ENCODE data around the gene FSIP1.
"Not testable (repeated sequence)": the region's sequence is repeated elsewhere in the genome, so short reads cannot be mapped to it uniquely, and the experiment has no call there.

The FSIP1 gene

DNA sequence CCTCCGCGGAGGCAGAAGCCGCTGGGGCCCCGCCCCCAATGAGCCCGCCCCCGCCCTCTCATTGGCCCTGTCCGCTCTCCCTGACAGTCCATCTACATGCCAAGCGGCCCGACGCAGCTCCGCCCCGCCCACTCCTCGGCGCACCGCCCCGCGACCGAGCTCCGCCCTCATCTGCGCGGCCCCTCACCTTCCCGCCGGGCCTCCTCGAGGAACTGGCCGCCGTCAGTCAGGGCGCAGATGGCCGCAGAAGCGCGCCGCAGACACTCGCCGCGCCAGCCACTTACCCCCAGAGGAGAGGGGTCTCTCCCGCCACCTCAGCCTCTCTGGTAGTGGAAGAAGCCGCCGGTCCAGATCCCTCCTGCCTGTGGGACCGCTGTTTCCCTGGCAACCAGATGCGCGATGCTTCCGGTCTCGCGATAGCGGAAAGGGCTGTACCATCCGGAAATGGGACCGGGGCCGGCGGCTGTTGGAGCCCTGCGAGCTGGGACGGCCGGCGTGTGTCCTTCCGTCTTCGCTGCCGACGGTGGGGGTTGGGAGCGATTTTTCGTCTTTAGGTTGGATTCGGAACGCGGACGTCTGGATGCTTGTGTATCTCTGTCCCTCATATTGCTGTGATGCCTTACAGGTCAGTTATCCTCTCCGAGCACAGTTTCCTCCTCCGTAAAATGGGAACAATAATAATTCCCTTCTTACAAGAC is at the start of gene FSIP1:
FSIP1 (minus strand) TSS at position 401 of the 698 bp plus-strand sequence. CDS start 6,317 bp downstream, outside the sequence.
- peak; percentile 90 for DNase-seq (ENCODE audit: low read depth)

DNA sequence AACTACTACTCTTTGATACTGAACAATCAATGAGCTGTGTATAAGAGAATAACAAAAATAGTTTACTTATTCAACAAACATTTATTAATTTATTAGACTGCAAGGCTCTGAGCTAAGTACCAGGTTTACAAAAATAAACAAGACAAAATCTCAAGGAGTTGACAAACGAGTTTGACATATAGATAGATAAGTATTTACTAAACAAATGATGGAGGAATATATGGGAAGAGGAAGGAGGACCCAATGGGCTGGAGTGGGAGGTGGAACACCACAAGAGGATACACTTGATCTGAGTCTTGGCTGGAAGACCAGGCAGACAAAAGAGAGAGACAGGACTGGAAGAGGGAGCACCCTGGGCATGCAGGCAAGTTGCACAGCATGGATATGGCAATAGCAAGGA is 47.5 kb upstream of the FSIP1 start:
- no peak for DNase-seq (ENCODE audit: low read depth)

DNA sequence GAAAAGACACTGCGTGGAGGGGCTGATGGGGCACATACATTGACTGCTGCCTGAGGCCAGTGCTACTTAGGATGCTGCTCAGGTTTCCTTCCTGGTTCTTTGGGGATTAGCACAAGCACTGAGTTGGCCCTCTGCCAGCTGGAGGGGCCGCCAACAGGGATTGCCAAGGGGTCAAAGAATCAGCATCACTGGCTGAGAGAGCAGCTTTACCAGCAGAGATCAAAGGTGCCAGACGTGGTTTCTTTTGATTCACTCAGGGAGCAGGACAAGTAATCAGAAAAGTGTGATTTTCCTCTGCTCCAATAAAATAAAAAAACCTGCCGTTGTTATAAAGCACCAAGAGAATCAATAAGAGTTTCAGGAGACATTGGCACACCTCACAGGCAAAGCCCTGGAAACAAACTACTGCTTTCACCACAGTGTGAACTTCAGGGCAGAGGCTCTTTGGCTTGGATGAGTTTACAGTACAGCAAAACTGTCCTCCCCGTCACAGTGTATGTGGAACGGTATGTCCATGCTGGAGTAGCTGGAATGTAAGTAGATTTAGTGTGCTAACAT is 45.8 kb upstream of the FSIP1 start:
- no peak for DNase-seq (ENCODE audit: low read depth)

DNA sequence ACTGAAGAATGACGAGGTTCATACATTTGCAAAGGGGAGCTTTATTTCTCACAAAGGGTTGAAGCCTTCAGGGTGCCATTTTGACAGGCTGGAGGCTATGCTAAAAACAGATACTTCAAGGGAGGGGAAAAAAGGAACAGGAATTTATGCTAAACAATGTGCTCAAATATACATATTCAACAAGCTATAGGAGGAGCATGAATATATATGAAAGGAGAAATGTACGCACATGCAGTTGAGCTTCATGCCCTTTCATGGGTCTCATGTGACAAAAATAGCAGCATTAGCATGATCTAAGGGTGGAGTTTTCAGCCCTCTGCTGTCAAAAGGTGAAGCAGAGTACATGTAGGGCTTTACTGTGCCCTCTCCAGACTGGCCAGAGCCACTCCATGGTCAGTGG is 44.3 kb upstream of the FSIP1 start:
- no peak for DNase-seq (ENCODE audit: low read depth)

DNA sequence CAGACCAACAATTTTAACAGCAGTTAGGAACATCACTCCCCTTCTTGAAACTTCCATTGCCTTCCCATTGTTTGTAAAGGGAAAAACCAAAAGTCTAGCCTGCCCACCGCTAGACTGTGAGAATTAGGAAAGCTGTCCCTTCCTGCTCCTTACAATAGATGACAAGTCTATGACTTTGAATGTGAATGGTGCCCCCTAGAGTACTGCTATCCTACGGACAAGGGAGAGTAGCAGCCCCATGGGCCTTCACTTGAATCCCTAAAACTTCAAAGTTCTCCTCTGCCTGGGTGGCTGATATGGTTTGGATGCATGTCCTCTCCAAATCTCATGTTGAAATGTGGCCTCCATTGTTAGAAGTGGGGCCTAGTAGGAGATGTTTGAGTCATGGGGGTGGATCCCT is 41.0 kb upstream of the FSIP1 start:
- no peak for DNase-seq (ENCODE audit: low read depth)

DNA sequence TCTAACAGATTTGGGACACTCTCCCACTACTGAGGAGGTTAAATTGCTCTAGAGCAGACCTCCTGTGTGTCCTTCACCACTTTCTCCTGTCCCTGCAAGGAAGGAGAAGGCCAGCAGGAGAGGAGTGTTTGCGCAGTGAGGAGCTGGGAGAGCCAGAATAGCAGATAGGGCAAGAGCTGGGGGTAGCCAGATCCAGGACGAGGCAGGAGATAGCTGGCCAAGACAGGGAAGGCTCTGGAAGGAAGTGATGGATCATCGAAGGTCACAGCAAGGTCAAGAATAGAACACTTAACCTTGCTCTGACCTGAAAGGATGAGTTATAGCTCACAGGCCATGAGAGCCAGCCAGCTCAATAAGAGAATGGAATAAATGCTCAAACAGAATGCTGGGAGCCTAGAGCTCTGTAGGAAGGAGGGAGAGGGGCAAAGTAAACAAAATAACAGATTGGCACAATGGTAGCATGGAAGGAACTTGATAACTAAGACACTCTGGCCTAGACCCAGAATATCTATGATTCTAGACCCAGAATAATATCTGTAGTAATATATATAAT is 37.5 kb upstream of the FSIP1 start:
- DNase-seq (ENCODE audit: low read depth): no peak

DNA sequence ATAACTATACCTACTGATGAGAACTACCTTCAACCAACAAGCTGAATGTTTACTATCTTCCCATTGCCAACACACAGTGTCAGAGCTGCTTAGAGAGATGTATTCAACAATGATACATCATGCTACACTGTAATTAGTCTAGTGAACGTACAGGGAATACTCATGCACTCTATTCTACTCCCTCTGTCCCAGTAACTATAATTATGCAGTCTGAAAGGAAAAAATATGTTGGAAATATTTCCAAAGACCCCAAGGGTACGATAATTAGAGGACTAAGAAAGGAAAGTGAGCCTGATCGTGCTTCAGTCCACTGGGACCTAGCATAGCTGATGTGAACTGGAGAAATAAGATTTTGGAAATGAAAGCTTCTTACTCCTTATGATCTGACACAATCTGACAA is 36.9 kb upstream of the FSIP1 start:
- DNase-seq (ENCODE audit: low read depth): no peak

DNA sequence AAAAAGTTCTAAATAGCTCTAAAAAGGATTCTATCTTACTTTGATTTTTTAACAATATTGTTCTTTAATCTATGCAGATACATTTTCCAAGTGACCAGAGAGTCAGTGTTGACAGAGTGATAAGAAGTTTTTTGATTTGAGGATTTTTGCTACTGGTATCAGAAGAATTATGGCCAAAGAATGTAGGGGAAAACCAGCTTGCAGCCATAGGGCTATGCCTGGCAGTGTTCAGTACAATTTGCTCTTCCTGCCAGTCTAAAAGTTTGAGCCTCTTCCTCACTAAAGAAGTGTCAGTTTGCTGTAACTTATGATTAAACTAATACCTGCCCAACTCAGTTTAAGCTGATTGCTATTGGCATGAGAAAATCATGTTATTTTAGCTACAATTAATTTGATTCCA is 35.3 kb upstream of the FSIP1 start:
- no peak for DNase-seq (ENCODE audit: low read depth)

DNA sequence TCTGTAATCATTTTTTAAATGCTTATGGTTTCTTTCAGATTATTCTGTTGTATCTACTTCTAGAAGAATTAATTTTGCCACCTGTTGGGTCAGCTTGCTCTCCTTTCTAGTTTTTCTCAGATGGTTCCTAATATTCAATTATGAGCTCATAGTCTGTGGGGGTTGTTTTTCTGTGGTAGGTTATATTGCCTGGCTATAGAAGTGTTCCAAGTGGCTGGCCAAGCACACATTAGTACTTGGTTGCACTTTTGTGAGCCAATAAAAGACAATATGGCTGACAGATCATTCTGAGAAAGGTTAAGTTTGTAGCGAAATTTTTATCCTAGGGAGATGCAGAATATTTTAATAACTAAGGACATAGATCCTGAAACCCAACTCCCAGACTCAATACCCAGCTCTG is 31.8 kb upstream of the FSIP1 start:
- DNase-seq (ENCODE audit: low read depth): no peak

DNA sequence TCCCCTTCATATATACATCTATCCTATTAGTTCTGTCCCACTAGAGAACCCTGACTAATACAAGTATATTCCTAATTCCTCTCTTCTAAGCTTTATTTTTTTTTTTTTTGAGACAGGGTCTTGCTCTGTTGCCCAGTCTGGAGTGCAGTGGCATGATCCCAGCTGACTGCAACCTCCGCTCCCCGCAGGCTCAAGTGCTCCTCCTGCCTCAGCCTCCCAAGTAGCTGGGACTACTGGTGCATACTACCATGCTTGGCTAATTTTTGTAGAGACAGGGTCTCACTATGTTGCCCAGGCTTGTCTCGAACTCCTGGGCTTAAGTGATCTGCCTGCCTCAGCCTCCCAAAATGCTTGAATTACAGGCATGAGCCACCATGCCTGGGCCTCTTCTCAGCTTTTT is 30.0 kb upstream of the FSIP1 start:
- DNase-seq (ENCODE audit: low read depth): not testable (repeated sequence)

DNA sequence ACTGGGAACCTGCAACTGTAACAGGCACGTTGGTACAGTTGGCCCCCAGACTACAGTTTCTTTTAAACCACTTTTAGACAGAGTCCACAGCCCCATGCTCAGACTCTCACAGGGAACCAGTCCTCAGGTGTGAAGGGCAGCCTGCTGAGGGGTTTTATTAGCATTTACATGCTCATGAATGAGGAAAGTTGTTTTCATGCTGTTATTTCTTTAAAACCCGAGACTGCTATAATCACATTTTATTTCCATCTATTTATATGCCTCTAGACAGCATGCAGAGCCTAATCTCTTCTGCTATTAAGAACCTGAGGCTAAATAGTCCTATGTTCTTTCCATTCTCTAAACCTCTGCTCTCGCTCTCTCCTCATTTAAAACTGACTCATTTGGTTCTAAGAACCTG is 26.3 kb upstream of the FSIP1 start:
- DNase-seq (ENCODE audit: low read depth): no peak

DNA sequence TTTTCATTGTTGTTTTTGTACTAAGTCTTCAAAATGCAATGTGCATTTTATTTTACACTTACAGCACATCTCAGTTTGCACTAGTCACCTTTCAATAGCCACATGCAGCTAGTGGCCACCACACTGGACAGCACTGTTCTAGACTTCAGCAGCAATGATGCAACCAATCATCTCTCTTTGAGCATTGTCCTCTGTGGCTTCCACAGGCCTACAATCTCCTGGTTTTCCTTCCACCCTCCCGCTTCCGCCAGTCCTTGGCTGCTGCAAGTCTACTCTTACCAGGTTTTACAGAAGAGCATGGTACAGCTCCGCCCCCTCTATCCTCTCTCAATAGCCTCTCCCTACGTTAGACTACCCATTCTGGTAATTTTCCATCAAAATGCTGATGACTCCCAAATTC is 25.1 kb upstream of the FSIP1 start:
- DNase-seq (ENCODE audit: low read depth): no peak

DNA sequence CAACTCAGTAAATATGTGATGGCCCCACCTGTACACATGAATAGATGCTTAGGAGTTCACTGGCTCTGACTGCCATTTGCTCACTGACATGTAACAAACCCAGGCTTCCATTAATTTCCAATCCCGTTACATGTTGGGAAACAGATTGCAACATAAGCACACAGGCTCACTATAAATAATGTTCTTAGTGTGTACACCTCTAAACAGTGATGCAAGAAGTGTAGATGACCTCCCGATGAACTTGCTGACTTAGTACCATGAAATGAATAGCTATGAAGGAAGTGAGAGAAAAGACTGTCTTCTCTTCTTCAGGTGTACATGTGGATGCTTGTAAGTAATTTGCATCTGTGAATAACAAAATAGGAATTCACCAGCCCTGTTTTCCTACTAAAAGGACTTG is 21.4 kb upstream of the FSIP1 start:
- DNase-seq (ENCODE audit: low read depth): no peak

DNA sequence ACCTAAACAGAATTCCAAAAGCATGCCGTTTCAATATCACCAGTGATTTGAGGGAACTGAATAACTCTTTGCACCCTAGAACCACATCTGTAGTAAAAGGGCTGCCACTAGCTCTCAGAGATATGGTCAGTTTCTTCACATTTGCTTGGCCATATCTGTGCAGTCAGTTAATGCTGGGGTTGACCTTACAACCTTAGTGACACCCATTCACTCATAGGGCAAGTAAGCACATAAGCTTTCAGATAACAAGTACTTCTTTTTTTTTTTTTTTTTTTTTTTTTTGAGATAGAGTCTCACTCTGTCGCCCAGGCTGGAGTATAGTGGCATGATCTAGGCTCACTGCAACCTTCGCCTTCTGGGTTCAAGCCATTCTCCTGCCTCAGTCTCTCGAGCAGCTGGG is 20.4 kb upstream of the FSIP1 start:
- no peak for DNase-seq (ENCODE audit: low read depth)

DNA sequence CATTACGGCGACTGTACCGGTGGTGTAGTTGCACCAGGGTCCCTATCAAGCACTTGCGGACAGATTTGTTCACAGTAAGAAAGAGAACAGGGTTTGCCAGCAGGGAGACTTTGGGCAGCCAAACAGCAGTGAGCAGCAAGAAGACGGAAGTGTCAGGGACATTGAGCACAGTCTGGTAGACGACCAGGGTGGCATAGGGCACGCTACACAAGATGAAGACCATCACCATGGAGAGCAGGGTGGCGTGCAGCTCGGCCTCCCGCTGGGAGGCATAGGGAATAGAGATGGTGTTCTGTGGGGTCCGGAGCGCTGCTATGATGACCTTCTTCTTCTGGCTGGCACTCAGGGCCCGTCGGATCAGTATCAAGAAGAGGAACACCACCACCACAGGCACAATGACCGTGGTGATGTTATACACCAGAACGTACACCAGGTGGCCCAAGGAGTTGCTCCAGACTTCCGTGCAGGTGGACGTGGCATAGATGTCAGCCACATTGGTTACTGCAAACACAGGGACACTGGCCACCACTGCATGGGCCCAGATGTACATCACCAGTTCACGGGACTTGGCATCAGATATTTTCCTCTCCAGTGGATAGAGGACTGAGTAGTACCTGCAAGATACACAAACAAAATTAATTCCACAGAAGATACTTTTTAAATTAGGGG is 19.1 kb upstream of the FSIP1 start:
- no peak for DNase-seq (ENCODE audit: low read depth)

DNA sequence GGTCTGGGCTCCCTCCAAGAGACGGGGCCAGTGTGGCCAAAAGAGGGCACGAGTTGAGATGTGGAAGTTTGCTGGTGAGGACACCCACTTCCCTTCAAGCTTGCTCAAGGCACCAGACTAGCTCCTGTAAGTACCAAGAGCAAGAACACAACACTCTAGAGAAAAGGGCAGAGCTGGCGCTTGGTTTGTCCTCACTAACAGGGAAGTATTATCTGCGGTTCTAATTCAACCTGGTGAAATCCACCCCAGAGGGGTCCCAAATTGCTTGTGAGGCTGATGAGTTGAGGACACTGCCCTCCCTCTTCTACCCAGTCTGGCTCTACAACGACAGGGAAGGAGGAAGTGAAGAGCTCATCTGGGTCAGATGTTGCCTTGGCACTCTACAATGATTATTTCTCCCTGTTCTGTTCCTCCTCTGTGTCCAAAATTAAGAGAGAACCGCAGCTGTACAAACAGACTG is 16.9 kb upstream of the FSIP1 start:
- no peak for DNase-seq (ENCODE audit: low read depth)

DNA sequence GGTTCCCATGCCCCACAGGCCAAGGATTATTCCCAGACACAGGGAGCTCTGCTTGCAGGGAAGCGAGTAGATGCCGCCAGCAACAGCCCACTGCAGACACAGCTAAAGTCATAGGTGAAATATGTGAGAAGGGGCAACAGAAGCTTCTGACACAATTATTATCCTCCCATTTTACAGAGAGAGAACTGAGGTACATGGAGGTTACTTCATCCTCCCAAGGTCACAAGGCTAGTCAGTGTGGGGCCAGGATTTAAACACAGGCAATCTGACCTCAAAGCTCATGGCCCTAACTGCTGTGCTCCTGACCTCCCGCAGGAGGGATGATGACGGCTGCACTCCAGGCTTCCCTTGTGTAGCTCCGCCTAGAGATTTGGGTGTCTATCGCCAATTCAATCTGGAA is 15.7 kb upstream of the FSIP1 start:
- no peak for DNase-seq (ENCODE audit: low read depth)

DNA sequence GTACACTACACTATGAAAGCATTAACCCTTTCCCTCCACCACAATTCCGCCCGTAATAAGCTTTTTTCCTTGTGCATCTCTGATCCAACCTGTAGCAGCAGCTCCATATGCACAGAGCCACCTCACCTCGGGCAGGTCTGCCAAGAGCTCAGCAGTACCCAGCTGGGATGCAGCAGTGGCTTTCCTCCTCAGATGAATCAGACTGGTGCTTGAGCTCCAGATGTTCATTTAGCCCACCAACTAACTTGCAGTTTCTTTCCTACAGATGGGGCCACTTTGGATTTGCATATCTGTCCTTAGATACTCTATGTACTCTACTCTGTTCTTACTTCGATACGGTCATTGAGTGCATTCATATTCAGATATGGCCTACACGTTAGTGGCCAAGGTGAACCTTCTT is 14.8 kb upstream of the FSIP1 start:
- DNase-seq (ENCODE audit: low read depth): no peak

DNA sequence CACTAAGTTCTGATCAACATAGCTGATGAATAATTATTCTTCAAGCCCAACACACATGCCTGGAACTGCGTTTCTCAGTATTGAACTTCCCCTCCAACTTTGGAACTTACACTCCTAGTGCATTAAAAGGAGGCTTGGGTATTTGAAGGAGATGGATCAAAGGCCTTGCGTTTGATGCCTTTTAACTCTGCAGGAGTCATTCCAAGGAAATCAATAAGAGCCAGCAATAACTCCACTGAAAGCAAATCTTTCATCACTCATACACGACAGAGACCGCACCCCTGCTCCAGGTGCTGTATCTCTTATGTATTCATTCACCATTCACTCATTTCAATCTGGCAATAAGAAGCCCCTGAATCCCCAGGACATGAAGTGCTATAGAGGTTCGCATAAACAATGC is 14.0 kb upstream of the FSIP1 start:
- DNase-seq (ENCODE audit: low read depth): no peak

DNA sequence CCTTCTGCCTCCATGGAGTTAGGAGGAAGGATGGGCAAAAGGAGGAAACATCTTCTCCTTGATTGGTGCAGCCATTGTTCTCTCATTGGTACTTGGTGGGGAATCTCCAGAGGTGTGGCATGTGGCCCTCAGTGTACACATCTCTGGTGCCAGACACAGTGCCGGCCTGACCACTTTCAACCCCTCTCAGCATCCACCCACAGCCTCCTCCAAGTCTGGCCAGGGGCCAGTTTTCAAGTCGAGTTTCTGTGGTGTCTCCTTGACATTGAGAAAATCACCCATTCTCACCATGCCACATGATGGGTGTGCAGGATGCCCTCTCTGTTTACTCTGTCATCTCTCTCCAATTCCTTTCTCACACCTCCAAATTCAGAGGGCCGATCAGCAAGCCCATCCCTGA is 12.8 kb upstream of the FSIP1 start:
- DNase-seq (ENCODE audit: low read depth): no peak

DNA sequence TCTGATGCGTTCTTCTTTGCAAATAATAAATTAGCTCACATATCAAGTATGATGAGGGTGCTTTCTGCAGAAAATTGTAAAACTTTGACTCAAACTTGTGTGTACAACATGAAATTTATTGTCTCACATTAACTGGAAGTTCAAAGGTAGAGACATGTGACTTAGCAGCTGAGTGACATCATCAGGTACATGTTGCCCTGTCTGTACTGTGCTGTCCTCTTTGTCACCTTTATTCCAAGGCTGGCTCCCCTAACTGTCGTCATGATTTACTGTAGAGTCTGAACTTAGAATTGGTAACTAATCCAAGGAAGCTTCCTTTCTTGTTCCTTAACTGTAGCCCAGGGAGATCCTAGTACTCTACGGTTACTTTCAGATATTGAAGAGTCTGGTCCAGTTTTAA is 12.3 kb upstream of the FSIP1 start:
- no peak for DNase-seq (ENCODE audit: low read depth)

DNA sequence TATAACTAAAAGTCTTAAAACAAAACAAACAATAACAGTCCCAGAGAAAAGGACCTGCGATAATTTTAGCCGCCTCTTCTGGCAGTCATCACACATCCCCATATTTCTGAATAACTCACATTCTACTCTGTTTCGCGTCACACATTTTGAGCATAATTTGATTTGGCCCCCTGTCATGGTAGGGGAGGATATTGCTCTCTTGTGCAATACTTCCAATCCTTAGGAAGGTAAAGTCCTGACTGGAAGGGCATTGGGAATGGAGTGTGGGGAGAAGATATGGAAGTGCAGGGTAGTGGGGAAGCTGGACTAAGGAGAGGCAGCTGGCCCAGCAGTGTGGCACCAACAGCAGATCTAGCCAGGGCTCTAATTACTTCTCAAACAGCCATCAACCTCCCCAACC is 11.3 kb upstream of the FSIP1 start:
- DNase-seq (ENCODE audit: low read depth): no peak

DNA sequence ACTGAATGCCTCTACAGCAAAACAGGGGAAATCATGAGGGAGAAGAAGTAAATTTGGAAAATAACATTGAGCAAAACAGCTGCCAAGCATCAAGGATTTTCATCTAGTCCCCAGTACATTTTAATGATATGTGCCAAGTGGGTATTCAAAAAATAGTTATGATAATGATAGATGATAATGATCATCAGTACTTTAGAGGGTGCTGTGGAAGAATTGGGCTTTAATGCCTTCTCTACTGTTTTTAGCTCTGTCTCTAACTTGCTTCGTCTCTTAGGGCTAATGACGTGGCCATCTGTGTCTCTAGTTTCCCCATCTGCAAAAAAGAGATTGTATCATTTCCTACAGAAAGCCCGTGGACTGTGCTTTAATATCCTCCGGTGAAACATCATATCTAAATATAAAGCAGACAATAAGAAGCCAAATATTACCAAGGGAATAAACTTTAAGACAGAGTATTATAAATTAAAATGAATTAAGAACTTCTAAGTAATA is 10.2 kb upstream of the FSIP1 start:
- DNase-seq (ENCODE audit: low read depth): no peak

Measured in HS-27A (cell line).